Psoas muscle (tissue), 8 donors: ENCODE data around the gene PACS2. TPM values are rescaled to one million over a fixed set of nuclear protein-coding genes. Genes with fewer than 3 reads are reported as not detected.

Experiments
- ATAC-seq, 4 donors: fragments of 200-7000 bp; cut with Tn5 transposase; one replicate each; pipeline ENCODE4 v1.9.1; 2020; ENCODE audit warnings: moderate library complexity in 3 of 4, mild to moderate bottlenecking in 2 of 4
- DNase-seq, 2 donors: peaks; one replicate each; pipeline ENCODE4 v3.0.0-alpha.2; 2020
- H3K27ac ChIP-seq: fragments of 200-600 bp; one replicate; pipeline ENCODE4 v1.8.0; 2022
- H3K27me3 ChIP-seq, 3 donors: fragments of 200-600 bp in 1 of 3; one replicate each; pipeline versions ENCODE4 v1.6.1 to v1.8.0; 2013 to 2022; ENCODE audit warnings: low read length in 2 of 3, mild to moderate bottlenecking in 2 of 3, moderate library complexity in 1 of 3; ENCODE audit not compliant: insufficient read depth in 3 of 3
- H3K36me3 ChIP-seq, 2 donors: fragments of 200-600 bp in 1 of 2; one replicate each; pipeline versions ENCODE4 v1.6.1 to v1.8.0; 2013 to 2022; ENCODE audit warnings: low read depth in 1 of 2, mild to moderate bottlenecking in 1 of 2, moderate library complexity in 1 of 2; ENCODE audit not compliant: insufficient read depth in 1 of 2
- H3K4me1 ChIP-seq: fragments of 200-600 bp; one replicate; pipeline ENCODE4 v1.8.0; 2022
- H3K4me3 ChIP-seq: fragments of 200-600 bp; one replicate; pipeline ENCODE4 v1.8.0; 2022; ENCODE audit warnings: mild to moderate bottlenecking
- H3K9me3 ChIP-seq: fragments of 200-600 bp; one replicate; pipeline ENCODE4 v1.8.0; 2022
- WGBS, 3 donors: extraction: QIAGEN DNeasy Blood & Tissue Kit; methylation state at CpG; one replicate each; pipeline versions ENCODE4 v1.1.6 to v1.1.7; 2013; 5-methylcytosine and 5-hydroxymethylcytosine counted together
- intact Hi-C, 2 donors: fragments of 100-400 bp; cut with DNase I; formaldehyde crosslinking; loops; one replicate each; pipeline versions ENCODE4 v1.11.0 to v1.14.2; 2022
- polyA plus RNA-seq, 3 donors: library from polyadenylated mRNA; stranded (reverse); fragments of 200-250 nt; gene quantifications; one replicate each; pipeline ENCODE4 v1.2.3, GENCODE V29; 2013
- total RNA-seq, 4 donors: library from RNA; stranded (reverse); fragmentation: NEBNext Ultra II Directional in 2 of 4; extraction: Animal tissue kit (Norgen Biotek cat#: 25700) in 2 of 4; gene quantifications; one replicate each; pipeline versions ENCODE4 v1.2.1 to v1.2.4, GENCODE V29; 2021 to 2023
- TF ChIP-seq, protein P1 (sequence below): fragments of 200-600 bp; IDR thresholded peaks from one replicate; pipeline ENCODE4 v1.8.0; 2022; ENCODE audit warnings: antibody characterized with exemption
- donor health status: healthy with polysubstance abuse.
- donor health status: DM: no; HTN: no; CAD: no; lungs with moderate emphysema.
- donor health status: Bipolar disorder and iron deficiency.
- donor health status: healthy.
- donor health status: DM: yes; HTN: yes; CAD: no.
- donor health status: DM: no; HTN: no; CAD: no.
- donor health status: DM: no; HTN: no; CAD: no.
- donor health status: DM: yes; HTN: yes; CAD: no.

The PACS2 gene
- total and polyA plus RNA-seq, 7 donors, result 57.1 to 83.1 (median 72.8) TPM

- WGBS, 3 donors, result 40 to 72% (median 45%) methylated on average over 13 of the region's 13 CpGs
- DNase-seq (no peak), ATAC-seq (no peak)
- intact Hi-C loops, result no loop called here
- Histone ChIP-seq H3K4me1 (peaks cover 53% of the 10 kb centered on the region), H3K9me3 (no peaks in the 10 kb centered on the region), H3K27ac (peak overlapping the region; percentile 92), H3K27me3 (no peaks in the 10 kb centered on the region), H3K36me3 (no peaks in the 10 kb centered on the region), H3K4me3 (peak overlapping the region; percentile 47)
- TF ChIP-seq, protein P1, sequence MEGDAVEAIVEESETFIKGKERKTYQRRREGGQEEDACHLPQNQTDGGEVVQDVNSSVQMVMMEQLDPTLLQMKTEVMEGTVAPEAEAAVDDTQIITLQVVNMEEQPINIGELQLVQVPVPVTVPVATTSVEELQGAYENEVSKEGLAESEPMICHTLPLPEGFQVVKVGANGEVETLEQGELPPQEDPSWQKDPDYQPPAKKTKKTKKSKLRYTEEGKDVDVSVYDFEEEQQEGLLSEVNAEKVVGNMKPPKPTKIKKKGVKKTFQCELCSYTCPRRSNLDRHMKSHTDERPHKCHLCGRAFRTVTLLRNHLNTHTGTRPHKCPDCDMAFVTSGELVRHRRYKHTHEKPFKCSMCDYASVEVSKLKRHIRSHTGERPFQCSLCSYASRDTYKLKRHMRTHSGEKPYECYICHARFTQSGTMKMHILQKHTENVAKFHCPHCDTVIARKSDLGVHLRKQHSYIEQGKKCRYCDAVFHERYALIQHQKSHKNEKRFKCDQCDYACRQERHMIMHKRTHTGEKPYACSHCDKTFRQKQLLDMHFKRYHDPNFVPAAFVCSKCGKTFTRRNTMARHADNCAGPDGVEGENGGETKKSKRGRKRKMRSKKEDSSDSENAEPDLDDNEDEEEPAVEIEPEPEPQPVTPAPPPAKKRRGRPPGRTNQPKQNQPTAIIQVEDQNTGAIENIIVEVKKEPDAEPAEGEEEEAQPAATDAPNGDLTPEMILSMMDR, result no peak
Observed at GRCh38 chr14:105323663-105324062, 9.1 kb downstream of the PACS2 start.

DNA sequence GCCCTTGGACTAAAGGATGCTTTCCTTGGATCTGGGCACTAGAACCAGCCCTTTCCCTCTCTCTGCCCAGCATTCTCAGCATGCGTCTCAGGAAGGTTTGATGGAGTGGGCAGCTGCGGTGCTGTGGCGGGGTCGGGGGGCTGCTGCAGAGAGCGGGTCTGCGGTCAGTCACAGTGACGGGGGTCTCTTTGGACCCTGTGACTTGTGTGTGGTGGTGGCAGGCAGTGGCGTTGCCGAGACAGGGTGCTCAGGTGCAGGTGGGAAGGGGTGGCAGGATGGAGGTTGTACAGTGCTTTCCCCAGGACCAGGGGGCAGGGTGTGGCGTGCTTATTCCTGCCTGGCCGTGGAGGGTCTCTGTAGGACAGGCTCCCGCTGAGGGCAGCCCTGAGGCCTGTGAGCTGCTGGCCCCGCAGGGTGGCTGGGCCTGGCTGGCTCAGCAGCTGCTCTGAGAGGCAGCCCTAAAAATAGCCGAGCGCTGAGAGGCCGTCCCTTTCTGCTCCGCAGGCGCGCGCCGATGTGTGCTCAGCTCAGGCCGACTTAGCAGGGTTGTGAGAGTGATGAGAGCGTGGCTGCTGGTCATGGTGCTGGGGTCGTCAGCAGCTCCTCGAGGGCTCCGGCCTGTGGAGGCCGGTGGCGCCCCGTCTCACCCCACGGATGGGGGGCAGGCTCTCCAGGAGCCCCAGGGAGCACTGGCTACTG is 9.7 kb downstream of the PACS2 start:
- no peaks in the 10 kb centered on the region for H3K27me3 ChIP-seq
- H3K36me3 ChIP-seq, result no peaks in the 10 kb centered on the region
- ATAC-seq, result peak; percentile 79 to 85 (median 82)
- no peaks in the 10 kb centered on the region for H3K9me3 ChIP-seq
- peak; percentile 60 to 85 for DNase-seq
- intact Hi-C loops, result no loop called here
- H3K4me3 ChIP-seq, result peak overlapping the region; percentile 47
- H3K4me1 ChIP-seq, result peaks cover 59% of the 10 kb centered on the region
- TF ChIP-seq, protein P1, result no peak
- WGBS, 3 donors, result 42 to 47% (median 44%) methylated on average over 29 to 30 of the region's 30 CpGs
- peak overlapping the region; percentile 92 for H3K27ac ChIP-seq

GRCh38 chr14:105324871-105325270 is 10.3 kb downstream of the PACS2 start:
- WGBS, 3 donors, result 47 to 69% (median 48%) methylated on average over 10 to 12 of the region's 12 CpGs
- H3K27ac ChIP-seq, result peak overlapping the region; percentile 92
- H3K4me3 ChIP-seq, result peak overlapping the region; percentile 47
- H3K9me3 ChIP-seq, result no peaks in the 10 kb centered on the region
- intact Hi-C loops, result no loop called here
- peaks cover 65% of the 10 kb centered on the region for H3K4me1 ChIP-seq
- no peak for DNase-seq
- TF ChIP-seq, protein P1, result no peak
- ATAC-seq, result peak in 1 of 4 donors; percentile 14
- H3K36me3 ChIP-seq, result no peaks in the 10 kb centered on the region
- H3K27me3 ChIP-seq, result no peaks in the 10 kb centered on the region

DNA sequence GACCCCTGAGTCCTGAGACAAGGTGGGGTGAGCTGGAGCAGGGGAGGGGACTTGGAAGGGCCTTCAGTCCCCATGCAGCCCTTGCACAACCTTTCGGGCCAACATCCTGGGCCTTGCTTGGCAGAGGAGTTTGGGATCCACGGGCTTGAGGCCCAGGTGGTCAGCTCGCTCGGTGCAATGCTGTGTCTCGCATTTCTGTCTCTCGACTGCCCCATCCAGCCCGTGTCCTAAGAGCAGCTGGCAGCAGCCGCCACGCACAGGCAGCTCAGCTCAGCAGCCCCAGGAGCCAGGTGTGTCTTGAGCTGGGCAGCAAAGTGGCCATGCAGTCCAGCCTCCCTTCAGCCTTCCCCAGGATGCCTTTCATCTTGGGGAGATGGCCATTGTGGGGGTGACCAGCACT is 10.8 kb downstream of the PACS2 start:
- WGBS, 3 donors, result 26 to 38% (median 26%) methylated on average over 6 to 9 of the region's 9 CpGs
- H3K9me3 ChIP-seq, result no peaks in the 10 kb centered on the region
- DNase-seq (peak in 1 of 2 donors; percentile 68), ATAC-seq (peak; percentile 21 to 39 (median 28))
- no peaks in the 10 kb centered on the region for H3K36me3 ChIP-seq
- H3K27ac ChIP-seq, result peak overlapping the region; percentile 92
- no peaks in the 10 kb centered on the region for H3K27me3 ChIP-seq
- H3K4me3 ChIP-seq, result no peak overlapping the region
- TF ChIP-seq, protein P1, result no peak
- H3K4me1 ChIP-seq, result peaks cover 66% of the 10 kb centered on the region
- intact Hi-C loops, result no loop called here
